Astrocyte (in vitro differentiated cells and primary cell): ENCODE data around the gene GJB3. TPM values are rescaled to one million over a fixed set of nuclear protein-coding genes. Genes with fewer than 3 reads are reported as not detected.

Experiments
- DNase-seq: peaks from one replicate; pipeline ENCODE4 v3.0.0-alpha.2; 2010; ENCODE audit warnings: low read depth
- FAIRE-seq: peaks from 2 replicates; lab custom pipeline; 2011; peaks lifted over from hg19 to GRCh38; lab: Jason Lieb, UNC
- H2AFZ ChIP-seq: 2 replicates; pipeline ENCODE4 v1.6.0; 2012; ENCODE audit warnings: low read depth, low read length, inconsistent platforms
- H3K27ac ChIP-seq: 2 replicates; pipeline ENCODE4 v1.5.1; 2011; ENCODE audit warnings: low read depth, low read length, inconsistent platforms
- H3K27me3 ChIP-seq: 2 replicates; pipeline ENCODE4 v1.6.0; 2011; ENCODE audit warnings: low read length, inconsistent platforms; ENCODE audit not compliant: insufficient read depth
- H3K36me3 ChIP-seq: 2 replicates; pipeline ENCODE4 v1.5.1; 2011; ENCODE audit warnings: low read length, inconsistent platforms; ENCODE audit not compliant: insufficient read depth
- H3K4me1 ChIP-seq: 2 replicates; pipeline ENCODE4 v1.5.1; 2011; ENCODE audit warnings: low read length, inconsistent platforms; ENCODE audit not compliant: insufficient read depth
- H3K4me2 ChIP-seq: 2 replicates; pipeline ENCODE4 v1.6.0; 2012; ENCODE audit warnings: low read length, inconsistent platforms
- H3K4me3 ChIP-seq: 2 replicates; pipeline ENCODE4 v1.5.1; 2011; ENCODE audit warnings: low read depth, mild to moderate bottlenecking, low read length, inconsistent platforms; ENCODE audit not compliant: insufficient read depth
- H3K79me2 ChIP-seq: 2 replicates; pipeline ENCODE4 v1.6.0; 2012; ENCODE audit warnings: mild to moderate bottlenecking, low read length, inconsistent platforms; ENCODE audit not compliant: insufficient read depth
- H3K9ac ChIP-seq: 2 replicates; pipeline ENCODE4 v1.6.0; 2012; ENCODE audit warnings: mild to moderate bottlenecking, low read length, inconsistent platforms
- H3K9me3 ChIP-seq: 2 replicates; pipeline ENCODE4 v1.5.1; 2012; ENCODE audit warnings: low read depth, mild to moderate bottlenecking, low read length, inconsistent platforms; ENCODE audit not compliant: insufficient read depth
- H4K20me1 ChIP-seq: 2 replicates; pipeline ENCODE4 v1.6.0; 2012; ENCODE audit warnings: low read length, inconsistent platforms; ENCODE audit not compliant: insufficient read depth
- H3K27ac Mint-ChIP-seq: one replicate; pipeline ENCODE4 v1.8.0; 2021; ENCODE audit warnings: mild to moderate bottlenecking, mixed read lengths; ENCODE audit not compliant: unreplicated experiment
- H3K27me3 Mint-ChIP-seq: one replicate; pipeline ENCODE4 v1.8.0; 2021; ENCODE audit warnings: low read depth, mixed read lengths; ENCODE audit not compliant: unreplicated experiment
- H3K36me3 Mint-ChIP-seq: one replicate; pipeline ENCODE4 v1.8.0; 2021; ENCODE audit warnings: low read depth, mixed read lengths; ENCODE audit not compliant: unreplicated experiment
- H3K4me1 Mint-ChIP-seq: one replicate; pipeline ENCODE4 v1.8.0; 2021; ENCODE audit warnings: low read depth, mixed read lengths; ENCODE audit not compliant: unreplicated experiment
- H3K4me3 Mint-ChIP-seq: one replicate; pipeline ENCODE4 v1.8.0; 2021; ENCODE audit warnings: mild to moderate bottlenecking, moderate library complexity, mixed read lengths; ENCODE audit not compliant: unreplicated experiment
- H3K9me3 Mint-ChIP-seq: one replicate; pipeline ENCODE4 v1.8.0; 2021; ENCODE audit warnings: mild to moderate bottlenecking, mixed read lengths; ENCODE audit not compliant: unreplicated experiment
- CTCF ChIP-seq: IDR thresholded peaks from 2 replicates; pipeline ENCODE4 v1.5.1; 2011; ENCODE audit warnings: low read depth, mild to moderate bottlenecking, inconsistent platforms, low read length, moderate library complexity; ENCODE audit not compliant: insufficient read depth
- EZH2 ChIP-seq: IDR thresholded peaks from 2 replicates; pipeline ENCODE4 v1.6.1; 2012; ENCODE audit warnings: mild to moderate bottlenecking, low read length, inconsistent platforms; ENCODE audit not compliant: insufficient read depth
- total RNA-seq: library from RNA; stranded (reverse); gene quantifications from 2 replicates; pipeline ENCODE4 v1.2.1, GENCODE V29; 2021

GJB3 gene
- total RNA-seq, 1 donor from 2014 or later, result 0.32 TPM

- H3K27ac Mint-ChIP-seq, result no peak overlapping the region
- no peak for FAIRE-seq
- TF ChIP-seq EZH2 (no peak), CTCF (no peak)
Observed at GRCh38 chr1:34827341-34827941, 46.4 kb downstream of the GJB3 start.

GRCh38 chr1:34828611-34829010 lies 47.6 kb downstream of the GJB3 start:
- no peak overlapping the region for H3K27ac Mint-ChIP-seq
- Histone ChIP-seq H3K79me2 (no peaks in the 10 kb centered on the region), H2AFZ (no peak overlapping the region), H3K9ac (no peak overlapping the region), H4K20me1 (no peaks in the 10 kb centered on the region), H3K36me3 (no peaks in the 10 kb centered on the region), H3K9me3 (peaks cover 2% of the 10 kb centered on the region), H3K4me1 (no peaks in the 10 kb centered on the region), H3K27me3 (no peaks in the 10 kb centered on the region), H3K4me2 (no peak overlapping the region), H3K27ac (no peak overlapping the region), H3K4me3 (no peak overlapping the region)
- DNase-seq, result no peak
- TF ChIP-seq EZH2 (no peak), CTCF (no peak)
- H3K4me1 Mint-ChIP-seq, result no peaks in the 10 kb centered on the region
- H3K9me3 Mint-ChIP-seq, result peaks cover 3% of the 10 kb centered on the region
- no peaks in the 10 kb centered on the region for H3K36me3 Mint-ChIP-seq
- no peak overlapping the region for H3K4me3 Mint-ChIP-seq
- no peak for FAIRE-seq
- H3K27me3 Mint-ChIP-seq, result peaks cover 15% of the 10 kb centered on the region

More at GRCh38 chr1:34827341-34827941, 46.4 kb downstream of the GJB3 start:
- H3K4me3 Mint-ChIP-seq, result no peak overlapping the region
- Histone ChIP-seq H3K36me3 (no peaks in the 10 kb centered on the region), H3K9ac (no peak overlapping the region), H3K4me1 (no peaks in the 10 kb centered on the region), H4K20me1 (no peaks in the 10 kb centered on the region), H3K4me3 (no peak overlapping the region), H2AFZ (no peak overlapping the region), H3K27ac (no peak overlapping the region), H3K4me2 (no peak overlapping the region), H3K79me2 (no peaks in the 10 kb centered on the region), H3K9me3 (peaks cover 3% of the 10 kb centered on the region), H3K27me3 (no peaks in the 10 kb centered on the region)
- H3K27me3 Mint-ChIP-seq, result peaks cover 15% of the 10 kb centered on the region
- DNase-seq, result no peak
- H3K36me3 Mint-ChIP-seq, result no peaks in the 10 kb centered on the region
- peaks cover 3% of the 10 kb centered on the region for H3K9me3 Mint-ChIP-seq
- no peaks in the 10 kb centered on the region for H3K4me1 Mint-ChIP-seq

GRCh38 chr1:34829250-34829649 lies 48.2 kb downstream of the GJB3 start:
- H4K20me1 ChIP-seq, result no peaks in the 10 kb centered on the region
- TF ChIP-seq EZH2 (no peak), CTCF (no peak)
- H3K27ac Mint-ChIP-seq, result no peak overlapping the region

More at GRCh38 chr1:34829250-34829649, 48.2 kb downstream of the GJB3 start:
- no peaks in the 10 kb centered on the region for H3K9me3 ChIP-seq
- H3K4me1 ChIP-seq, result no peaks in the 10 kb centered on the region
- H3K4me3 Mint-ChIP-seq, result no peak overlapping the region
- FAIRE-seq, result no peak
- H3K36me3 ChIP-seq, result no peaks in the 10 kb centered on the region
- no peaks in the 10 kb centered on the region for H3K4me1 Mint-ChIP-seq
- peak; percentile 56 for DNase-seq
- peaks cover 3% of the 10 kb centered on the region for H3K9me3 Mint-ChIP-seq
- H3K79me2 ChIP-seq, result no peaks in the 10 kb centered on the region
- H3K4me3 ChIP-seq, result no peak overlapping the region
- no peak overlapping the region for H3K9ac ChIP-seq
- H3K27ac ChIP-seq, result no peak overlapping the region
- no peak overlapping the region for H3K4me2 ChIP-seq
- H3K27me3 Mint-ChIP-seq, result peaks cover 15% of the 10 kb centered on the region
- no peaks in the 10 kb centered on the region for H3K27me3 ChIP-seq
- no peak overlapping the region for H2AFZ ChIP-seq
- no peaks in the 10 kb centered on the region for H3K36me3 Mint-ChIP-seq
